ENCODE results near the gene EFHD1.

DNA sequence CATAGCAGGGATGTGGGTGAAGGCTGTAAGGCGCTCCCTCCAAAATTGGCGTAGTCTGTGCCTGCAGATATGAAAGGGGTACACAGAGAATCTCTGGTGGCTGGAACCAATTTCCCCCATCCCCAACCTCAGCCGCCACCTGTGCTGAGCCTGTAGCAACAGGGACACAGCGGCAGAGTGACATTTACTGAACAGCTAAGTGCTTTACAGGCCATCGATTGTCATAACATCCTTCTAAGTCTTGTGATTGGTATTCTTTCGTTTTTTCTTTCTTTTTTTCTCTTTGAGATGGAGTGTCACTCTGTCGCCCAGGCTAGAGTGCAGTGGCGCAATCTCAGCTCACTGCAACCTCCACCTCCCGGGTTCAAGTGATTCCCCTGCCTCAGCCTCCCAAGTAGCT, 12.2 kb upstream of the EFHD1 start:
- TF ChIP-seq, protein P1, sequence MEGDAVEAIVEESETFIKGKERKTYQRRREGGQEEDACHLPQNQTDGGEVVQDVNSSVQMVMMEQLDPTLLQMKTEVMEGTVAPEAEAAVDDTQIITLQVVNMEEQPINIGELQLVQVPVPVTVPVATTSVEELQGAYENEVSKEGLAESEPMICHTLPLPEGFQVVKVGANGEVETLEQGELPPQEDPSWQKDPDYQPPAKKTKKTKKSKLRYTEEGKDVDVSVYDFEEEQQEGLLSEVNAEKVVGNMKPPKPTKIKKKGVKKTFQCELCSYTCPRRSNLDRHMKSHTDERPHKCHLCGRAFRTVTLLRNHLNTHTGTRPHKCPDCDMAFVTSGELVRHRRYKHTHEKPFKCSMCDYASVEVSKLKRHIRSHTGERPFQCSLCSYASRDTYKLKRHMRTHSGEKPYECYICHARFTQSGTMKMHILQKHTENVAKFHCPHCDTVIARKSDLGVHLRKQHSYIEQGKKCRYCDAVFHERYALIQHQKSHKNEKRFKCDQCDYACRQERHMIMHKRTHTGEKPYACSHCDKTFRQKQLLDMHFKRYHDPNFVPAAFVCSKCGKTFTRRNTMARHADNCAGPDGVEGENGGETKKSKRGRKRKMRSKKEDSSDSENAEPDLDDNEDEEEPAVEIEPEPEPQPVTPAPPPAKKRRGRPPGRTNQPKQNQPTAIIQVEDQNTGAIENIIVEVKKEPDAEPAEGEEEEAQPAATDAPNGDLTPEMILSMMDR (conservative IDR thresholded peaks at IDR 0.05; ENCODE audit: low read depth, low read length), result no peak
- no peak for TF ChIP-seq EZH2 (IDR thresholded peaks at IDR 0.05; ENCODE audit: borderline replicate concordance, low read depth, low read length, poor library complexity, severe bottlenecking)
